CD4-positive, alpha-beta T cell treated with Interleukin-10 for 1 hour (primary cell): ENCODE measurements around the gene KCNK10.

Experiments used
- DNase-seq: peaks from one replicate; pipeline ENCODE4 v3.0.0-alpha.2; 2020

KCNK10 gene

DNA sequence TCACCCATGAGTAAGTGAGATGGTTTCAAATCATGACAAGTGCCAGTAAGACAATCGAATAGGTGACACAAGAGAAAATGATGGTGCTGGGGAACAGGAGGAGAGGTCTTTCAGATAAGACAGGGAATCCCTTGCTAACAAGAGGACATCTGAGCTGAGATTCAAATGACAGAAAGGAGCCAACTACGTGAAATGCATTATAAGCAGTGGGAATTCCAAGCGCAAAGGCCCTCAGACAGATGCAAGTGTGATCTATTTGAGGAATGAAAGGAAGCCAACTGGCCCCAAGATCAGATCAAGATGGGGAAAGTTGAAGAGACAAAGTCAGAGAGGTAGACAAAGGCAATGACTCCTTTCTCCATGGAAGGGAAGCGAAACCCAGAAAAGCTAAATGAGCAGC is 4.7 kb downstream of the KCNK10 start:
- DNase-seq = no peak

DNA sequence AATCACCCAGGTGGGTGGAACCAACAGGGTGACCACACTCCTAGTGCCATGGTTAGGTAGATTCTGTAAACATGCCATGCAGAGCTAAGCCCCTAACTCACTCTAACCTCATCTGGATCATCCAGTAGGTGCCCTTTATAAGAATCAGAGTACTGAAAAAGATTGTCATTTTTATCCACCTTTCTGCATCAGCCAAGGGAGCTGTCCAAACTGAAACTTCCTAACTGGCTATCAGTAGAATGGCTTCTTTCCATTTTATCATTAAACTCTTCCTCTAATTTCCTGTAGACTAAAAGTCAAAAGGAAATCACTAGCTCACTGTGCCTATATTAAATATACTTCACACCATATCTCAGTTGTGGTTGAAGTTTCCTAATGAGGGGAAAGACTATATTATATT is 6.5 kb downstream of the KCNK10 start:
- DNase-seq = no peak

DNA sequence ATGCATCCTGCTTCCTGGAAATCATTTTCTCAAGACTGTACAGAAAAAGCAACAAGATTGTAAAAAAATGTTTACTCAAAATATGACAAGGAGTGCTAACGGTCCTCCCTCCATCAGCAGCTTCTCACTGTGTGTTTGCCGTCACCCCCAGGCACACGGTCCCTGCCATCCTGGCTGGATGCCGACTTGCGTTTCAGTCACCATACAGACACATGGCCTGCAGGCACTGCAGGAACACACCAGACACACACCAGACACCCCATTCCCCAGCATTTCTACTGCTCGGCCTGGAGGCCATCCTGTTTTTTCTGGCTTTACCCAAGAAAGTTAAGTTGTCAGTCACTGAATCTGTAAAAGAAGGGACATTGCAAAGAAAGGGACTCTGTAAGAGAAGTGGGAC is 10.8 kb downstream of the KCNK10 start:
- DNase-seq = no peak

DNA sequence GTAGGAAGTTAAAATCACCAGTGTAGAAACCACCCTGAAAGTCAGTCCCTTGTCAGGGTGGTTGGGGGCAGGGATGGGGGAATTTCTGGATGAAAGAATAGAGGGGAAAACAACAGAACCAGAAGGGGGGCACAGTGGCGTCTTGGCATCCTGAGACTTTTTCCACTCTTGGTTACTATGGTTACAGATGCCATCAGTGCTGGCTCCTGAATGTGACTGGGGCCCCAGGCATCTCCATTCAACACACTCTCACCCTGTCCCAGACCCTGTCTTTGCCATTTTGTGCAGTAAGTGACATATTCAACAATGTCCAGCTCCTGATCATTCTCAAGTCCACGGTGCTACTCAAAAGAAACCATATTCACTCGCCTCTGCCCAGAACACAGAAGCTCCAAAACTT is 11.3 kb downstream of the KCNK10 start:
- no peak for DNase-seq

DNA sequence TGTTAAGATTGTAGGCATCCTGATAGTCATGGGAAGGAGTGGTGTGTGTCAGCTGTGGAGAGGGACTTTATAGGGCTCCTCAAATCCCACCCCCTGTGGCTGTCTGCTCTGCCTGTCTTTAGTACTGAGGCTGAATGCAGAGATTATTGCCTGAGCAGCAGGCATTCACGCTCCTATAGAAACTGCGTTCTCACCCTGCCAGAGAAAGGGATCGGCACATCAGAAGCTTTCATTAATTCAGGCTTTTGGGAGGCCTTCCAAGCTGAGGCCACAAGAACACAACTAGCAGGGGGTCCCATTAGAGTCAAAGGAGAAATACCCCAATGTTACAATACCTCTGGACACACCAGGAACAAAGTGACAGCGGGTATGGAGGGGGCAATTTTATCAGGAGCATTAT is 12.6 kb downstream of the KCNK10 start:
- no peak for DNase-seq

DNA sequence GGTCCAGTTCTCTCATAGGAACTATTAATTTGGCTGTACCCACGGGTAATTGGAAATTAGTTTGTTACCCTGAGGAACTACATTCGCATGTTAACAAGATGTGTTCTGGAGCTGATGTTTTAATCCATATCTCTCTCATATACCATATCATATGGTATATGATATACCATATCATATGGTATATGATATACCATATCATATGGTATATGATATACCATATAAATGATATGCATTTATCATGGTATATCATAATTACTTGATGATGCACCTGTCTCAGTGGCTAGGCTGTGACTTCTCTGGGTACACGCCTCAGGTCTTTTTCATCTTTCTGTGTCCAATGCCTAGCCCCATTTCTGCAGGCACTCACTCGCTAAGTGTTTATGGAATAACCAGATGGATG is 13.0 kb downstream of the KCNK10 start:
- no peak for DNase-seq

DNA sequence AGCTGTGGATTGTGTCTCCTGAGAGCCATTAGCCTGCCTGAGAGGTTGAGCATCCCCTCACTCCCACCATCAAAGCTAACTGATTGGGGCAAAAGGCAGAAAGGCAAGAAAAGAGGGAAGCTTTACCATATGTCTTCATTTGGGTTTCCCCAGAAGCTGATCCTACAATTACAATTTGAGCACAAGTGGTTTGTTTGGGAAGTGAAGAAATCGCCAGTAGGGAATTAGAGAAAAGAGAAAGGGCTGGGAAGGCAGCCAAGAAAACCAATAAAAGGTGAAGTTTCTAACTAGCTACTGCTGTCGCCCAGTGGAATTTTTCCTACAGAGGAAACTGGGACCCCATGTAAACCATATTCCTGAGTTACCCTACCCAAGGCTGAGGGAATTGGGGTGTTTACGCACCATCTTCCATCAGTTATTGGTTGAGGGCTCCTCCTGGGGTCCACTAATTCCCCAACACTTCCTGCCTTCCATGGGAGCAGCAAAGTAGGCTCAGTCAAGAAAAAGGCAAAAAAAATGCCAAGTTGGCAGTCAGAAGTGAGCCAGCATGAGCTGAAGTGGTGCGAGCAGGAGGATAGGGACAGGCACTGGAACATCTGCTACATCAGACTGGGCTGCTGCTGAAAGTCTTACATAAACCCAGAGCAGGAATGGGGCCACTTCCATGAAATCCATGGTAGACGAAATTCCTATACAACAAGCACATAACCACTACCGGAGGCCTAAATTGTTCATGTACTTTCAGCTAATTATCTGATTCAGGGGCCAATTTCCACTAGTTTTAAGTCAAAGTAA is 17.3 kb downstream of the KCNK10 start:
- DNase-seq = no peak

DNA sequence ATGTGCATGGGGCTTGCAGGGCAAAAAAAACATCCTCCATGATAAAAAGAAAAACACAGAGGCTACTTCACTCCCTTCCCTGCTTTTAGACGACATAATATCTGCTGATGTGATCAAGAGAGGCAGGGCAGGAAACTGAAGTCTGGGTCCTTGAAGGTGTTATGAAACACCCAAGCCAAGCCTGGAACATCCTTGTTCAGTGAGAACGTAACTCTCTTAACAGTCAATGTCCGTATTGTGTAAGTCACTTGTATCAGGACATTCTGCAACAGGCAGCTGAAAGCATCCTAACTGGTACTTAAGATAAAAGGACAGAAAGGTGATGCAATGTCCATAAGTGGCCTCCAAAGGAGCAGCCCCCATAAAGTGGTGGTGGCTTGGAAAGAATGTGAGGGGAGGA is 20.0 kb downstream of the KCNK10 start:
- no peak for DNase-seq

DNA sequence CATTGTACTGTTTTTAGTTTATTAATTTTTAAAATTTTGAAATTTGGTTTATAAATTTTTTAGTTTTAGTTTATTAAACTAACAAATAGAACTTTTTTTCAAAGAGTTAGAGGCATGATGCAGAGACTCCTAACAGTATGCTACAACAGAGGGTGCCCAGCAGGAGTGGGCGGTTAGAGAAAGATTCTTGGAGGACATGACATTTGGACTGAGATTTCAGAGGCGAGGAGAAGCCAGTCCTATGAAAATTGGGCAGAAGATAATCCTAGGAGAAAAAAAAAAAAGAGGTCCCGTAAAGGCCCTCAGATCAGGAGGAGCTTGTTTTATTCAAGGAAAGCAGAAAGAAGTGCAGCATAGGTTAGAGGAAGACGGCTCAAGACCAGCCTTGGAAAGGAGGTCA is 21.7 kb downstream of the KCNK10 start:
- DNase-seq = no peak

DNA sequence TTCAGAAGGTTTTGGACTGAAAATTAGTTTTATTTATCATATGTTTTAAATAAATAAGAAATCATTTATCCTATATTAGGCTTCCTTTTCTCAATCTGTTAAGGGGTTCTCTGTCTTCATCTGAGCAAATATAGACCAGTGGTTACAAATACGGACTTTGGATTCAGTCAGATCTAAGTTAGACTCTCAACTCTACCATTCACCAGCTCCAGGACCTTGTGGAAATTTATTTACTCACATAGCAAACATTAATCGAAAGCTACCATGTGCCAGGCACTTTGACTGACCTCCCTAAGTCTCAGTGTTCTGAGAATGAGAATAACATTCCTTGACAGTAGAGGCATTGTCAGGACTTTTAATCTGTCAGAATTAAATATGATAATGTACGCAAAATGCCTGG is 22.3 kb downstream of the KCNK10 start:
- no peak for DNase-seq

DNA sequence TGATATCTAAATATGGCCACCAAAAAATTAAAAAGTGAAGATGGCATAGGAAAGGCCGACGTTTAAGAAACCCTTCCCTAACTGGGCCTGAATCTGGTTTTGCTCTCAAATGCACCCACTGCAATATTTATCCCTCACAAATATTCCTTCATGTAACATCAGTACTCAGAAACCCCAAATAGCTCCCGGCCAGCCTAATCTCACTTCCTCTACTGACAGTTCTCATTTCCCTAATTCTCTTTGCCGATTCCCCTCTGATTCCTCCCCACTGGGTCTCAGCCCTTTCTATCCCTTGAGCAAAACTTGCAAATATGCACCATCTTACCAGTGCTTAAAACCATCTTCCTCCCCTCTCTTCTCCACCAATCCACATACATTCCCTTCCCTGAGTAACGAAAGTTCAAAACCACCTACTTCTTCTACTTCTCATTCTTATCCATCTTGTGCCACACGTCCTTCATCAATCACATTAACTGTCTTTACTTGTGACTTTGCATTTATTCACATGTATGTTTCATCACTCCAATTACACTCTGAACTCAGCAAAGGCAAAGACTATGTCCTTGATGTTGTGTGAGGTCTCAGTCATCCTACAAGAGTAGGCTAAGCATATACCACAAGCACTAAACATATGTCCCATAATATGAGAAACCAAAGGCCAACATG is 23.1 kb downstream of the KCNK10 start:
- no peak for DNase-seq

DNA sequence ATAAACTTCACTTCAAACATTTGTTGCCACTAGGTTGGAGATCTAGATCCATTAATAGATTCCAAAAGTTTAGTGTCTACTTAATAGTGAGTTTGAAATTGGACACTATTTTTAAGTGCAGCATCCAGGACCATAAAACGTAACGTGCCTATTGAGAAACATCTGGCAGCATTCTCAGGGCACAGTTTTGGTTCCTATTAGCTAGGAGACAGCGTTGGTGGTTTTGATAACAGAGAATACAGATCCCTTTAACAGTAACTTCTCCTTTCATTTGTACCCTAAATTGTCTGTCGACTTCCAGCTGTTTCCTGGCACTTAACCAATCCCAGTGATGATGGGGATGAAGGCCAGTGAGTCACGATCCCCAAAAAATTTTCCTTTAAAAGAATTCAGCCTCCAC is 25.8 kb downstream of the KCNK10 start:
- no peak for DNase-seq

DNA sequence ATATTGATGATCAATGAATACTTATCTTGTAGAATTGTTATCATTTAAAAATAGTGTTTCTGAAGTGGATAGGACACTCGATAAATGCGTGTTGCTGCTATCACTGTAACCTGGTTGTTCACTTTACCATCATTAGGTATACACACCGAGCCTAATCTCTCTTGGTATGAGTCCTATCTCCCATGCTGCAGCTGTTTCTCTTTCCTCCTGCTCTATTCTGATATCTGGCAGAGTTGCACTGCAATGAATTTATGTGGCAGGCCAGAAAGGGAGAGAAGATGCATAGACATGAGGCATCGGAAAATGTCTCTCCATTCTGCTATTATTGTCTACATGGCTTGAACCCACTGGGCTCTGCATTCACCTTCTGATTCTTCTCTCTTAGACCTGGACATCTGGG is 26.7 kb downstream of the KCNK10 start:
- DNase-seq = no peak

DNA sequence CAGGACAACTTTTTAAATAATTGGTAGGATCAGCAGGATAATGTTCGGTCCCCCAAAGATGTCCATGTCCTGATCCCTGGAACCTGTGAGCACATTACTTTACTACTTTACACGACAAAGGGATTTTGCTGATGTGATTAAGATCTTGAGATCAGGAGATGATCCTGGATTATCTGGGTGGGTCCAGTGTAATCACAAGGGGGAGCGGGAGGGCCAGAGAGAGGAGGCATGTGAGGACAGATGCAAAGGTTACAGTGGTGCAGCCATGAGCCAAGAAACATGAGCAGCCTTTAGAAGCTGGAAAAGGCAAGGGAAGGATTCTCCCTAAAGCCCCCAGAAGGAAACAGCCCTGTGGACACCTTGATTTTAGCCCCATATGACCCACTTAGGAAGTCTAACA is 33.1 kb downstream of the KCNK10 start:
- no peak for DNase-seq

DNA sequence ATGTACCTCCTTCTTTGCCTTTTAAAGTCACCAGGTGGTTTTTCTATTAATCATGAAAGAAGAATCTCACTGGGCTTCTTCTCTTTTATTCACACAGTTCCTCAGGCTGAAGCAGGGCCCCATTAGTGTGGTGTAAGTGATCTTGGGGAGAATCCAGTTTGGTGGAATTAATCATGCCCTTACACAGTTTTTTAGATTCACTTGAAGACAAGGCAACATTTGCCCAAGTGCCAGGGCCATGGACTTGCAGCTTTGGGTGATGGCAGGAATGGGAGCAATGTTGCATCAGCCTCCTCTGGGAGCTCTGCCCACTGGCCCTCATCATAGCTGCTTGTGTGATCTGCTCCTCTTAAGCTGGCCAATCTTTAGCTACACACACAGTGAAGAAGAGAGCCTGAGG is 33.8 kb downstream of the KCNK10 start:
- no peak for DNase-seq

DNA sequence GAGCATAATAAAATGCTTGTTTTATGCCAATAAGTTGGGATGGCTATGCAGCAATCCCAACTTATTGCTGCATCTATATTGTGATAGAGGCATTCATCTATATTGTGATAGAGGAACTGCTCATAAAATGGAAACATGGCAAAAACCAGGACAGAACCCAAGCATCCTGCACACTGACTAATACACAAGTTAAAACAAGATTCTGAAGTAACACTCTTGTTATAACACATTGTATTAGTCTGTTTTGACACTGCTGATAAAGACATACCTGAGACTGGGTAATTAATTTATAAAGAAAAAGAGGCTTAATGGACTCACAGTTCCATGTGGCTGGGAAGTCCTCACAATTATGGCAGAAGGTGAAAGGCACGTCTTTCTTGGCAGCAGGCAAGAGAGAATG is 36.8 kb downstream of the KCNK10 start:
- no peak for DNase-seq

DNA sequence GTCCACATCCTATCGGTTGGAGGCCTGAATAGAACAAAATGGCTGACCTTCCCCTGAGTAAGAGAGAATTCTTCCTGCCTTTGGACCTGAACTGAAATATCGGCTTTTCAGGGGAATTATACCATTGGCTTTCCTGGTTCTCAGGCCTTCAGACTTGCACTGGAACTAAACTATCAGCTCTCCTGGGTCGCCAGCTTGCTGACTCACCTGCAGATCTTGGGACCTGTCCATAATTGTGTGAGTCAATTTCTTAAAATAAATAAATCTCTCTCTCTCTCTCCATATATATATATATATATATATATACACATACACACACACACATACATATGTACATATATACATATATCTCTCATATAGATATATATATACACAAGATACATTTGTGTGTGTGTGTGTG is 41.6 kb downstream of the KCNK10 start:
- DNase-seq = no peak

DNA sequence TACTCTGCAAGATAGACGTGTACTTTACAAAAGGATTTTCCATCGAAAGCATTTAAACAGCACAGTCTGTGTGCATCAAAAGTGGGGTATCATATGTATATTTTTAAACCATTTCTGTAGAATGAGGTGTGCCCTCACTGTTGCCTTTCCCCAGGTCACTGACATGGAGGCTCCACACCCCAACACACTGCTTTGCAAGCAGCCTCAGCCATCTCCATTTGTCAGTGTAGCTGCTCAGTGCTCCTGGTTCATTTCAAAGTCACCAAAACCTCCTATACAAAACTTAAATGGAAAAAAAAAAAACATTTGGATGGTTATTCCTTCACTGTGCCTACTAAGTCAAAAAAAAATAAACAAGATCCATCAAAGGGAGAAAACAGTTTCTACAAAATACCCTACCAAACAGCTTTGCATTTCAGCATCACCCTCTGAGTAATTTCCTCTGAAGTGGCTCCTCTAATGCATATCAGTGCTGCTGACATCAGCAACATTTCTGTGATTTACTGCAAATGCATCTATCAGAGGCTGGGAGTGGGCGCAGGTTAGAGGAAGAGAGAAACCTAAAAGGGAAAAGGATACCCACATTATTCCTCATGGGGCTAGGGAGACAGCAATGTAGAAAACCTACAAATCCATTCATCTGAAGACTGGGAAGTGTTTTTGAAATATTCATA is 46.0 kb downstream of the KCNK10 start:
- DNase-seq = no peak

DNA sequence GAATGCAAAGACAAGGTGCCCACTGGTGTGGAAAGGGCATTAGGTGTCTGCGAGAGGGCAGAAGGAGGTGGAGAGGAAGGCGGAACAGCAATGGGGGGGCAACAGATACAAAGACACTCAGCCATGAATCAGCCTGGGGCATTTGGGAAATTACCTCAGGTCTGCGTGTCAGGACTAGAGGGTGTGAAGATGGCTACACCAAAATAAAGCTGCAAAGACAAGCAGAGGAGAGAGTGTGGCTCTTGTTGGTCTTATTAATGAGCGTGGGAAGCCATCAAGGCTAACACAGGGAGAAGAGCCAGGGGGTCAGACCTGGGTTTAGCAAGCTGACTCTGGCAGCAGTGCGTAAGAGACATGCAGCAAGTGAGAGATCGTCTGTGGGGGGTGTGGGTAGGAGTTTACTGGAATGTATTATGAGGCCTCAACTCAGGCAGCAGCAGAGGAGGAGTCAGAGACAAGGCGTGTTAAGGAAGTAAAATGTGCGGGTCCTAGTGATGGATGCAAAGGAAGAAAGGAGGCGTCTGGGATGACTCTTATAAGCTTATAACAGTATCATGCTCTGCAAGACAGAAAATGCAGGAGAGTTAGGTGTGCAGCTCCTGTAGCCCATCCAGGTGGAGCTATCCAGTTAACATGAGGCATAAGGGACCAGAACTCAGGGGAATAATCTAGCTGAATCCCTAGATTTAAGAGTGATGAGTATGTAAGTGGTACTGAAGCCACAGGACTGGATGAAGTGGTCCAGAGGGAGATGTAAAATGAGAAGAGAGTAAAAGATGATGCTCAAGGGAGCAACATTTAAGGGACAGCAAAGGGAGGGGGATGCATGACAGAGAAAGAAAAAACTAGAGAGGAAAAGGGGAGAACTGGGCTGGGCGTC is 50.4 kb downstream of the KCNK10 start:
- DNase-seq = no peak

DNA sequence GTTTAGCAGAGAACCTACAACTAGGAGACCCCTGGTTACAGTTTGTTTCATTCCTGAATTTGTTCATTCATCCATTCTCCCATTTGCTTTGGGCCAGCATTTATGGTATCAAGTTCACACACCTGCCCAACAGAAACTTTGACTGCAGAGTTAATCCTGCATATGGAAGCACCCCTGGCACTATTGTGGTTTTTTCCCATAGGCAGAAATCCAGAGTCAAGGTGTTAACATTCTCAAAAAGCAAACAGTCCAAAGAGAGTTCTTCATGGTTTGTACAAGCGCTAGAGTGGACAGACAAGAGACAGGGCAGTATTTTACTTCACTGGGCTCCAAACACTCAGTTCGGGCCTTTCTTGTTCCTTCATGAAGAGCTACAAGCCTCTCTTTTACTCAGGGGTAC is 51.9 kb downstream of the KCNK10 start:
- no peak for DNase-seq

DNA sequence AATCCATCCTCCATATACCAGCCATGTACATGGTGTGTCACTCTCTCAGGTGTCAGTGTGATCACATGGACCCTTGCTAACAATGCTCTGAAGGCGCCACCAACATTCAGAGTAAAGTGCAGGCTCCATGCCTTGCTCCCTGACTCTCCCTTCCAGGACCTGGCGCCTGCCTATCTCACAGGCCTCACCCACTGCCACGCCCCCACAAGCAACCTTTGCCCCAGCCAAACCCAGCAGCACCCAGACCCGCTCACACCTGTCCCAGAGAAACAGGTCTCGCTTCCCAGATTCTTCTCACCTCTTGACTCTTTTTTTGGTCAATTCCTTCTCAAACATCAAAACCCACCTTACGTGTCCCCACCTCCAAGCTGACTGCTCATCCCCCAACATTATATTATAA is 52.3 kb downstream of the KCNK10 start:
- DNase-seq = no peak

DNA sequence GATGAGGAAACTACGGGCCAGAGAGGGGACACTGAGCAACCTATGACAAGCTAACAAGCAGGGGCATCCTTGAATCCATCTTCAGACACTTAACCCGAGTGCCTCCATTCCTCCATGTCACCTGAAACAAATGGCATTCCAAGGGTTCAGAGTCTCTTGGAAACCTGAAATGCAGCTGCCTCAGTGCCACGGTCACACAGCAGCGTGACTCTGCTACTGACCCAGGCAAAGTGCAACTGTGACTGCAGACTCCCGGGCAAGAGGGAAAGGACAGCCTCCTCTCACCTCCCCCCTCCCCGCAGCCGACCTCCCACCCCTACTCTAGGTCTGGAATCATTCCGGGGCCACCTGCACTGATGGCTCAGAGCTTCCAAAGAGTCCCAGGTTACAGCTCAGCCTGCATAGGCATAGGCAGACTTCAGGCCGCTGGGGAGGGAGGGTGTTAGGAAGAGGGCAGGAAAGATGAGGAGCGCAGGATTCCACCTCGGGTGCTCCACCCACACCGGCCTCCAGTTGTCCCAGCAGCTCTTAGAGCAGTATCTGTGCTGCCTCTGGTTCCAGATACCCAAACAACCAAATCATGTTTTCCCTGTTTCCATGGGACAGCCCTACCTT is 53.2 kb downstream of the KCNK10 start:
- no peak for DNase-seq

DNA sequence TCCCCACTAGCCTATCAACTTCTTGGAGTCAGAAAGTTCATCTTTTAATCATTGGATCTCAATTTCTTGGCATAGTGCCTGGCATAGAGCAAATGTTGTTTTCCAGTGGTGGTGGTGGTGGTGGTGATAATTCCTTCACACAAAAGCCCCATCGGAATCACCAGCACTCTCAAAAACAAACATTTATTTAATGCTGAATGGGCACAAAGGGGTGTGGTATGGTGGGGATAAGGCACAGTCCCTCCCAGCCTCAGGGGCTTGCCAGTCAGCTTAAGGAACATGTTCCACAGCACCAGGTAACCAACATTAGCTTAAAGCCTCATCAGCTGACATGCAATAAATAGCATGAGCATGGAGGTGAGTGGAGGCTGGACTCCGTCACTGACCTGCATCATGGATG is 56.6 kb downstream of the KCNK10 start:
- DNase-seq = no peak
